ENCODE results near the gene KCNQ5.

- TF ChIP-seq RFX5 (IDR thresholded peaks at IDR 0.05; ENCODE audit: low read depth, low read length) (no peak), MAX (IDR thresholded peaks at IDR 0.05; ENCODE audit: low read depth, low read length) (no peak), CEBPB (IDR thresholded peaks at IDR 0.05; ENCODE audit: borderline replicate concordance in 1 of 2, low read depth in 2 of 2, low read length in 2 of 2) (peak in 1 of 2 experiments; percentile 56; a peak in 1 of 4 replicates)
Measured at GRCh38 chr6:72689107-72689954, 67.5 kb downstream of the KCNQ5 start.

Measured in GM12878 (cell line).